ENCODE results near the gene NFATC3. TPM values are rescaled to one million over a fixed set of nuclear protein-coding genes. Genes with fewer than 3 reads are reported as not detected.

Gene NFATC3
- total and polyA plus RNA-seq, 2 of the 8 experiments (the other 6 are each of a cell fraction or from before 2014, with no cell fraction given) = 17.6 to 34.5 TPM

DNA sequence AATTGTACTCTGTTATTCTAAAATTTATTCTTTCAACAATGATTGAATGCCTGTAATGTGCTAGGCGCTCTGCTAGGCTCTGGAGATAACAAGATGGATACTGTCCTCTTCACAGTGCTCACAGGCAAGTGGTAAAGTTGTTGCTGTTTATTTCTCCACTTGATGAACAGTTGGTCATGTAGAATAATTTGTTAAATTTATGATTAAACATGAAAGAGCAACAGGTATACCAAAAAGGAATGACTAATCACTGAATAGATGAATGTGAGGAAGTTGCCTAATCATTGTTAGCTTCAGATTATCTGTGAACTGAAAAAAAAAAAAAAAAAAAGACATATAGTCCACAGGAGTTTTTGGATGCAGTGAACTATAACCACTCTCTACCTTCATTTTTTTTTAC is 62.3 kb downstream of the NFATC3 start:
- H2BK12ac ChIP-seq (ENCODE audit: low read depth, low read length) = no peak overlapping the region
- H3K27me3 ChIP-seq (replicated peaks in 1 of 4; ENCODE audit: control insufficient read depth in 3 of 4, extremely low read depth in 1 of 4, insufficient read depth in 3 of 4, low read length in 3 of 4) = no peaks in the 10 kb centered on the region
- no peaks in the 10 kb centered on the region for H3K79me1 ChIP-seq (ENCODE audit: low read depth, low read length)
- no peak overlapping the region for H2BK15ac ChIP-seq (ENCODE audit: low read length)
- no peak overlapping the region for H3K4ac ChIP-seq (replicated peaks; ENCODE audit: insufficient read length, low read depth, low read length)
- H3K4me2 ChIP-seq (ENCODE audit: insufficient read depth in 1 of 2, low read depth in 2 of 2, low read length in 2 of 2) = no peak overlapping the region
- H3K4me1 ChIP-seq (replicated peaks in 1 of 4; ENCODE audit: control insufficient read depth in 3 of 4, insufficient read depth in 4 of 4, low read length in 3 of 4) = no peaks in the 10 kb centered on the region
- no peak overlapping the region for H2AFZ ChIP-seq (ENCODE audit: low read length)
- no peak for DNase-seq (ENCODE audit: low read depth in 1 of 2, low spot score in 2 of 2)
- H4K20me1 ChIP-seq (replicated peaks in 1 of 2; ENCODE audit: control insufficient read depth in 1 of 2, insufficient read depth in 2 of 2, low read length in 2 of 2) = no peaks in the 10 kb centered on the region
- WGBS, 2 experiments (ENCODE audit: extremely low coverage in 1 of 2, insufficient coverage in 1 of 2, insufficient read length in 1 of 2, insufficient replicate concordance in 2 of 2, low coverage in 1 of 2, low lambda C conversion rate in 2 of 2, missing lambda C conversion rate in 1 of 2) = 82% methylated on average over 1 of the region's 1 CpG; no CpG with 5 or more reads in 1 of the 2 experiments
- no peak overlapping the region for H3K18ac ChIP-seq (ENCODE audit: extremely low read depth, low read length)
- H3K4me3 ChIP-seq (ENCODE audit: extremely low read depth in 1 of 4, insufficient read depth in 2 of 4, low read depth in 3 of 4, low read length in 4 of 4) = no peak overlapping the region
- CTCF ChIA-PET (ENCODE audit: partially characterized antibody) = interaction anchor here (0.9 kb wide), 1 partner anchor 30 kb away, joined by 3 read pairs; no protein-coding TSS in a partner anchor
- no peak overlapping the region for H3K56ac ChIP-seq (replicated peaks; ENCODE audit: insufficient read length, low read depth, low read length)
- no peak overlapping the region for H4K8ac ChIP-seq (ENCODE audit: extremely low read depth, insufficient read depth, low read length)
- POLR2A ChIA-PET (ENCODE audit: partially characterized antibody) = interaction anchor here (0.6 kb wide), 1 partner anchor 9 kb away, joined by 3 read pairs; no protein-coding TSS in a partner anchor
- H3K9me3 ChIP-seq (ENCODE audit: insufficient read depth in 2 of 2, low read depth in 1 of 2, low read length in 1 of 2) = no peaks in the 10 kb centered on the region
- H3K14ac ChIP-seq (ENCODE audit: insufficient read length) = no peak overlapping the region
- H3K79me2 ChIP-seq (ENCODE audit: control insufficient read depth in 1 of 2, insufficient read depth in 2 of 2, low read length in 2 of 2) = no peaks in the 10 kb centered on the region; a peak in 1 of 4 replicates
- H3K9ac ChIP-seq (replicated peaks in 1 of 4; ENCODE audit: extremely low read depth in 1 of 4, low read depth in 3 of 4, low read length in 3 of 4) = no peak overlapping the region
- H4K5ac ChIP-seq (ENCODE audit: insufficient read length, low read depth, low read length) = no peak overlapping the region
- H3K27ac ChIP-seq (ENCODE audit: low read depth, low read length) = no peak overlapping the region
- no peak overlapping the region for H2BK120ac ChIP-seq (replicated peaks; ENCODE audit: low read depth, low read length)
- H3K23ac ChIP-seq (ENCODE audit: insufficient read length) = no peak overlapping the region
- H2BK5ac ChIP-seq (ENCODE audit: low read depth, low read length) = no peak overlapping the region
- no peak overlapping the region for H4K91ac ChIP-seq (replicated peaks; ENCODE audit: insufficient read length, low read length)
- H2AK5ac ChIP-seq (ENCODE audit: low read depth, low read length) = no peak overlapping the region
- TF ChIP-seq, protein P1, sequence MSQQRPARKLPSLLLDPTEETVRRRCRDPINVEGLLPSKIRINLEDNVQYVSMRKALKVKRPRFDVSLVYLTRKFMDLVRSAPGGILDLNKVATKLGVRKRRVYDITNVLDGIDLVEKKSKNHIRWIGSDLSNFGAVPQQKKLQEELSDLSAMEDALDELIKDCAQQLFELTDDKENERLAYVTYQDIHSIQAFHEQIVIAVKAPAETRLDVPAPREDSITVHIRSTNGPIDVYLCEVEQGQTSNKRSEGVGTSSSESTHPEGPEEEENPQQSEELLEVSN (IDR thresholded peaks at IDR 0.05) = no peak
- TF ChIP-seq RNF2 (IDR thresholded peaks at IDR 0.05; ENCODE audit: borderline replicate concordance, low read depth, low read length, missing control alignments, poor library complexity, severe bottlenecking) = no peak
- TF ChIP-seq ATF3 (IDR thresholded peaks at IDR 0.05; ENCODE audit: insufficient read depth, low read depth, low read length) = no peak
- TF ChIP-seq YY1 (IDR thresholded peaks at IDR 0.05; ENCODE audit: low read depth, low read length) = no peak
- no peaks in the 10 kb centered on the region for H3K36me3 ChIP-seq (ENCODE audit: control insufficient read depth in 2 of 4, insufficient read depth in 4 of 4, low read length in 3 of 4)
- no peaks in the 10 kb centered on the region for H3K23me2 ChIP-seq (ENCODE audit: low read depth, low read length)
- no peak overlapping the region for H2BK20ac ChIP-seq (ENCODE audit: low read length)
- no peak for FAIRE-seq

Data from H1 (cell line).